HCT116 (cell line): Measurements from ENCODE around the gene SLC43A3. TPM values are rescaled to one million over a fixed set of nuclear protein-coding genes. Genes with fewer than 3 reads are reported as not detected.
"Not testable (repeated sequence)": the region's sequence is repeated elsewhere in the genome, so short reads cannot be mapped to it uniquely, and the experiment has no call there.

Experiments
- ATAC-seq: fragments of 200-7000 bp; cut with Tn5 transposase; 2 replicates; pipeline ENCODE4 v1.9.1; 2020; ENCODE audit warnings: mild to moderate bottlenecking, moderate library complexity
- BruUV-seq: library from RNA; stranded (reverse); fragments of 400-500 nt; replicated peaks from 2 replicates; lab custom pipeline; 2021; lab: Mats Ljungman, UMichigan
- CTCF ChIA-PET: fragments of 300-600 bp; sonication (Branson Sonifier 250); formaldehyde crosslinking; loops from one replicate; lab custom pipeline; 2021; ENCODE audit warnings: antibody characterized with exemption; lab: Charles Lee
- POLR2A ChIA-PET: fragments of 300-600, 350-600 bp; sonication (Branson Sonifier 250); formaldehyde crosslinking; loops from one replicate; lab custom pipeline; 2021; ENCODE audit warnings: antibody characterized with exemption; lab: Charles Lee
- RAD21 ChIA-PET, 2 experiments: fragments of 300-600 bp; sonication (Branson Sonifier 250); formaldehyde crosslinking; loops; one replicate each; lab custom pipeline; 2023; ENCODE audit warnings: low total read pairs in 2 of 2; ENCODE audit not compliant: uncharacterized antibody in 2 of 2, unreplicated experiment in 2 of 2, low non-redundant PET in 1 of 2; lab: Charles Lee
- DNase-seq: peaks from one replicate; pipeline ENCODE4 v3.0.0-alpha.2; 2010; ENCODE audit warnings: low read depth, low spot score
- H2AFZ ChIP-seq: fragments of 200-600 bp; shearing (Covaris generic), sonication (generic); 2 replicates; pipeline ENCODE4 v1.6.1; 2017; ENCODE audit warnings: low read depth, mixed run types, mixed read lengths, antibody characterized with exemption, low read length; ENCODE audit not compliant: poor library complexity, severe bottlenecking
- H3K27ac ChIP-seq: 2 replicates; pipeline ENCODE4 v1.5.1; 2012; ENCODE audit warnings: low read depth, low read length
- H3K27me3 ChIP-seq: fragments of 200-600 bp; sonication (generic); 2 replicates; pipeline ENCODE4 v1.6.1; 2016; ENCODE audit warnings: mixed run types, low read length, mixed read lengths; ENCODE audit not compliant: insufficient read depth
- H3K36me3 ChIP-seq, 2 experiments: fragments of 200-500 bp in 1 of 2; fragments of 200-600 bp in 1 of 2; sonication (Bioruptor generic) in 1 of 2; sonication (generic) in 1 of 2; 2 replicates each; pipeline versions ENCODE4 v1.5.1 to v1.6.1; 2014 to 2016; ENCODE audit warnings: low read length in 2 of 2, inconsistent platforms in 1 of 2, mixed read lengths in 1 of 2, mixed run types in 1 of 2; ENCODE audit not compliant: insufficient read depth in 2 of 2, control insufficient read depth in 1 of 2
- H3K4me1 ChIP-seq, 2 experiments: fragments of 200-600 bp in 1 of 2; sonication (generic) in 1 of 2; 2 replicates each; pipeline versions ENCODE4 v1.5.1 to v1.6.1; 2012 to 2017; ENCODE audit warnings: low read length in 2 of 2, inconsistent platforms in 1 of 2, mild to moderate bottlenecking in 1 of 2, mixed read lengths in 1 of 2, mixed run types in 1 of 2, moderate library complexity in 1 of 2; ENCODE audit not compliant: insufficient read depth in 2 of 2, control insufficient read depth in 1 of 2
- H3K4me2 ChIP-seq: fragments of 200-600 bp; sonication (generic); 2 replicates; pipeline ENCODE4 v1.6.1; 2017; ENCODE audit warnings: mixed run types, low read length, mixed read lengths
- H3K4me3 ChIP-seq, 2 experiments: fragments of 200-600 bp in 1 of 2; sonication (generic) in 1 of 2; replicated peaks in 1 of 2; 2 replicates each; pipeline ENCODE4 v1.5.1; 2011 to 2016; ENCODE audit warnings: low read length in 2 of 2, control low read depth in 1 of 2, low read depth in 1 of 2, mild to moderate bottlenecking in 1 of 2, mixed read lengths in 1 of 2, mixed run types in 1 of 2
- H3K79me2 ChIP-seq: fragments of 200-600 bp; sonication (generic); 2 replicates; pipeline ENCODE4 v1.6.1; 2017; ENCODE audit warnings: mild to moderate bottlenecking, mixed run types, low read length, moderate library complexity, mixed read lengths; ENCODE audit not compliant: insufficient read depth
- H3K9ac ChIP-seq: fragments of 200-600 bp; sonication (generic); 2 replicates; pipeline ENCODE4 v1.6.1; 2016; ENCODE audit warnings: low read length, mixed read lengths
- H3K9me2 ChIP-seq: fragments of 200-600 bp; sonication (generic), shearing (Covaris generic); 2 replicates; pipeline ENCODE4 v1.6.1; 2017; ENCODE audit warnings: mixed run types, mild to moderate bottlenecking, moderate library complexity; ENCODE audit not compliant: insufficient read depth
- H3K9me3 ChIP-seq, 2 experiments: fragments of 200-500 bp in 1 of 2; fragments of 200-600 bp in 1 of 2; sonication (Bioruptor generic) in 1 of 2; sonication (generic) in 1 of 2; 2 replicates each; pipeline ENCODE4 v1.6.1; 2014 to 2017; ENCODE audit warnings: low read length in 2 of 2, mixed read lengths in 2 of 2, inconsistent platforms in 1 of 2, low read depth in 1 of 2, mild to moderate bottlenecking in 1 of 2, mixed run types in 1 of 2, moderate library complexity in 1 of 2; ENCODE audit not compliant: control insufficient read depth in 1 of 2, insufficient read depth in 1 of 2
- H4K20me1 ChIP-seq: fragments of 200-600 bp; sonication (generic), shearing (Covaris generic); 2 replicates; pipeline ENCODE4 v1.6.1; 2017; ENCODE audit warnings: mixed run types, mild to moderate bottlenecking, moderate library complexity; ENCODE audit not compliant: insufficient read depth
- POLR2A ChIP-seq: IDR thresholded peaks from 2 replicates; pipeline ENCODE4 v1.7.0; 2011; ENCODE audit warnings: borderline replicate concordance; ENCODE audit not compliant: insufficient read depth, insufficient read length; ENCODE audit errors: extremely low read depth
- SRF ChIP-seq: IDR thresholded peaks from 2 replicates; pipeline ENCODE4 v1.6.1; 2012; ENCODE audit warnings: low read depth
- intact Hi-C: fragments of 100-400 bp; cut with micrococcal nuclease; formaldehyde crosslinking; loops from 2 replicates; pipeline ENCODE4 v1.10.0; 2022
- total RNA-seq: library from RNA; stranded (reverse); gene quantifications from one replicate; pipeline ENCODE4 v1.2.1, GENCODE V29; 2021; ENCODE audit not compliant: unreplicated experiment

SLC43A3 gene
- total RNA-seq, 1 experiment from 2014 or later = 36.9 TPM

- Histone ChIP-seq H3K9ac (no peak overlapping the region), H3K27ac (no peak overlapping the region), H3K4me1 (peaks cover 0 to 10% of the 10 kb centered on the region in 2 experiments; a peak in 2 of 4 replicates), H3K4me3 (no peak overlapping the region), H3K9me3 (no peaks in the 10 kb centered on the region), H2AFZ (no peak overlapping the region), H3K4me2 (no peak overlapping the region), H4K20me1 (no peaks in the 10 kb centered on the region), H3K36me3 (no peaks in the 10 kb centered on the region), H3K27me3 (no peaks in the 10 kb centered on the region), H3K9me2 (no peaks in the 10 kb centered on the region), H3K79me2 (no peaks in the 10 kb centered on the region)
- POLR2A ChIA-PET = no interaction called here
- intact Hi-C loops = no loop called here
- RAD21 ChIA-PET = no interaction called here
- CTCF ChIA-PET = no interaction called here
- no peak for TF ChIP-seq POLR2A
- no peak for TF ChIP-seq SRF
- ATAC-seq = no peak
- no TSS peak for BruUV-seq
- no peak for DNase-seq
Observed at GRCh38 chr11:57446055-57446454, 19.1 kb upstream of the SLC43A3 start.

DNA sequence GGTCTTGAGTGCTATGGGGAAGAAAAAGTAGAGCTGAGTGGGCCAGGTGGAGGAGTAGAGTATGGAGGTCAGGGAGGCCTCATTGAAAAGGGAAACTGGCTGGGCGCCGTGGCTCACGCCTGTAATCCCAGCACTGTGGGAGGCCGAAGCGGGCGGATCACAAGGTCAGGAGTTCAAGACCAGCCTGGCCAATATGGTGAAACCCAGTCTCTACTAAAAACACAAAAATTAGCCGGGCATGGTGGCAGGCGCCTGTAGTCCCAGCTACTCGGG, 18.1 kb upstream of the SLC43A3 start:
- H4K20me1 ChIP-seq, H3K36me3 ChIP-seq, H3K27ac ChIP-seq, H3K27me3 ChIP-seq, H3K79me2 ChIP-seq, H3K9me2 ChIP-seq, POLR2A ChIA-PET, H3K4me3 ChIP-seq, BruUV-seq, ATAC-seq, H3K9me3 ChIP-seq, intact Hi-C loops, DNase-seq, H2AFZ ChIP-seq, RAD21 ChIA-PET, H3K9ac ChIP-seq, H3K4me2 ChIP-seq: not testable (repeated sequence)
- CTCF ChIA-PET = interaction anchor here (1.5 kb wide), 1 partner anchor 13 kb away, joined by 8 read pairs; no protein-coding TSS in a partner anchor
- H3K4me1 ChIP-seq = peaks cover 0 to 10% of the 10 kb centered on the region in 2 experiments; a peak in 2 of 4 replicates
